GM12878 (cell line): ENCODE measurements around the gene S100P. TPM values are rescaled to one million over a fixed set of nuclear protein-coding genes. Genes with fewer than 3 reads are reported as not detected.

Source experiments
- ATAC-seq: fragments of 200-7000 bp; cut with Tn5 transposase; 3 replicates; pipeline ENCODE4 v1.9.1; 2020; ENCODE audit warnings: mild to moderate bottlenecking, moderate library complexity
- BruUV-seq: library from RNA; stranded (reverse); fragments of 400-500 nt; replicated peaks from 2 replicates; lab custom pipeline; 2021; lab: Mats Ljungman, UMichigan
- CTCF ChIA-PET: fragments of 300-600 bp; sonication (Branson Sonifier 250); formaldehyde crosslinking; extraction: SDS; loops from one replicate; lab custom pipeline; 2021; ENCODE audit warnings: inconsistent platforms; lab: Yijun Ruan, JAX
- POLR2A ChIA-PET: fragments of 350-600 bp; formaldehyde crosslinking; extraction: SDS; loops from one replicate; lab custom pipeline; 2021; ENCODE audit warnings: inconsistent platforms; lab: Charles Lee
- RAD21 ChIA-PET: fragments of 300-600 bp; sonication (Branson Sonifier 250); formaldehyde crosslinking; loops from one replicate; lab custom pipeline; 2023; ENCODE audit warnings: antibody characterized with exemption; ENCODE audit not compliant: unreplicated experiment; lab: Charles Lee
- SMC1A ChIA-PET: fragments of 300-600 bp; sonication (Branson Sonifier 250); formaldehyde crosslinking; loops from one replicate; lab custom pipeline; 2023; ENCODE audit not compliant: unreplicated experiment, uncharacterized antibody; lab: Charles Lee
- DNase-seq: peaks from one replicate; pipeline ENCODE4 v3.0.0-alpha.2; 2011; ENCODE audit warnings: low read depth, low spot score
- FAIRE-seq: peaks from 3 replicates; lab custom pipeline; 2011; peaks lifted over from hg19 to GRCh38; lab: Jason Lieb, UNC
- H2AFZ ChIP-seq: 2 replicates; pipeline ENCODE4 v1.6.0; 2011; ENCODE audit warnings: low read depth, low read length, control low read depth; ENCODE audit not compliant: control insufficient read depth
- H3K27ac ChIP-seq: 2 replicates; pipeline ENCODE4 v1.5.1; 2011; ENCODE audit warnings: control low read depth; ENCODE audit not compliant: control insufficient read depth, insufficient read depth
- H3K27me3 ChIP-seq, 2 experiments: replicated peaks in 1 of 2; 2 replicates each; pipeline versions ENCODE4 v1.6.0 to v1.6.1; 2011; ENCODE audit warnings: low read length in 1 of 2; ENCODE audit not compliant: control insufficient read depth in 2 of 2, insufficient read depth in 2 of 2
- H3K36me3 ChIP-seq, 2 experiments: 2 replicates each; pipeline ENCODE4 v1.5.1; 2011; ENCODE audit warnings: low read length in 1 of 2; ENCODE audit not compliant: control insufficient read depth in 2 of 2, insufficient read depth in 2 of 2
- H3K4me1 ChIP-seq: 2 replicates; pipeline ENCODE4 v1.6.1; 2011; ENCODE audit warnings: mild to moderate bottlenecking, low read length, moderate library complexity, mixed read lengths; ENCODE audit not compliant: control insufficient read depth, insufficient read depth
- H3K4me2 ChIP-seq: 2 replicates; pipeline ENCODE4 v1.6.0; 2011; ENCODE audit warnings: control low read depth; ENCODE audit not compliant: control insufficient read depth, insufficient read depth
- H3K4me3 ChIP-seq: fragments of 200-600 bp; sonication (generic); 2 replicates; pipeline ENCODE4 v1.5.1; 2016
- H3K79me2 ChIP-seq: 2 replicates; pipeline ENCODE4 v1.6.0; 2011; ENCODE audit warnings: low read length; ENCODE audit not compliant: control insufficient read depth, insufficient read depth
- H3K9ac ChIP-seq: 2 replicates; pipeline ENCODE4 v1.8.0; 2011; ENCODE audit warnings: low read length, control low read depth, mixed read lengths; ENCODE audit not compliant: control insufficient read depth, insufficient read depth
- H3K9me3 ChIP-seq: replicated peaks from 3 replicates; pipeline ENCODE4 v1.5.1; 2011; ENCODE audit warnings: mild to moderate bottlenecking, low read length; ENCODE audit not compliant: control insufficient read depth, insufficient read depth
- H4K20me1 ChIP-seq: 2 replicates; pipeline ENCODE4 v1.6.0; 2011; ENCODE audit not compliant: control insufficient read depth, insufficient read depth
- BCL11A ChIP-seq: IDR thresholded peaks from 2 replicates; pipeline ENCODE4 v1.6.1; 2011; ENCODE audit warnings: low read depth, low read length
- BHLHE40 ChIP-seq, 2 experiments: fragments of 450-650 bp in 1 of 2; IDR thresholded peaks; 2 replicates each; pipeline ENCODE4 v1.6.1; 2011 to 2017; ENCODE audit warnings: low read depth in 2 of 2, borderline replicate concordance in 1 of 2, improper control_type of control experiment in 1 of 2, low read length in 1 of 2, mild to moderate bottlenecking in 1 of 2
- HCFC1 ChIP-seq: fragments of 150-350 bp; IDR thresholded peaks from 2 replicates; pipeline ENCODE4 v1.6.1; 2014; ENCODE audit warnings: low read length
- NR2C1 ChIP-seq: fragments of 450-650 bp; IDR thresholded peaks from 2 replicates; pipeline ENCODE4 v1.6.1; 2017; ENCODE audit warnings: antibody characterized with exemption, mild to moderate bottlenecking, moderate library complexity
- RBBP5 ChIP-seq: fragments of 200-600 bp; sonication (generic); conservative IDR thresholded peaks from 2 replicates; pipeline ENCODE4 v1.6.1; 2016
- TCF12 ChIP-seq: IDR thresholded peaks from 2 replicates; pipeline ENCODE4 v1.6.1; 2011; ENCODE audit warnings: low read depth, mild to moderate bottlenecking, low read length
- WGBS: methylation state at CpG from one replicate; pipeline ENCODE4 v1.1.6; 2016; ENCODE audit warnings: low lambda C conversion rate; ENCODE audit not compliant: insufficient replicate concordance, insufficient coverage; ENCODE audit errors: missing lambda C conversion rate; 5-methylcytosine and 5-hydroxymethylcytosine counted together
- in situ Hi-C: fragments of 300-500 bp; cut with MboI; formaldehyde crosslinking; loops from 9 replicates; pipeline ENCODE4 v1.14.3; 2018; ENCODE audit warnings: mixed read lengths
- intact Hi-C: fragments of 100-400 bp; cut with micrococcal nuclease; formaldehyde crosslinking; loops from one replicate; pipeline ENCODE4 v1.14.2; 2022; ENCODE audit not compliant: unreplicated experiment
- polyA plus RNA-seq, 11 experiments: library from polyadenylated mRNA; depleted of rRNA in 4 of 11; unstranded in 6 of 11; stranded (reverse) in 5 of 11; fragments of >200 nt; fragmentation: Nextera tagmentation in 4 of 11; fragmentation: Illumina TruSeq in 1 of 11; extraction: Ambion mirVana in 4 of 11; extraction: Trizol in 1 of 11; gene quantifications; 1 replicate in 1 of 11; 2 replicates in 10 of 11; pipeline versions ENCODE4 v1.2.1 to v1.2.3, GENCODE V29; 2011 to 2016; ENCODE audit warnings: inconsistent platforms in 2 of 11, missing spikeins in 2 of 11, low read depth in 1 of 11
- total RNA-seq, 4 experiments: library from RNA; depleted of rRNA in 3 of 4; stranded (reverse); fragments of >200 nt in 3 of 4; fragmentation: Illumina TruSeq in 1 of 4; extraction: Trizol in 1 of 4; gene quantifications; 2 replicates each; pipeline versions ENCODE4 v1.2.1 to v1.2.3, GENCODE V29; 2013 to 2021
- TF ChIP-seq, protein P1 (sequence below): fragments of 150-350 bp; IDR thresholded peaks from 2 replicates; pipeline ENCODE4 v1.6.1; 2014; ENCODE audit warnings: mild to moderate bottlenecking, low read depth, low read length

S100P gene
- total and polyA plus RNA-seq, 10 of the 15 experiments (the other 5 are each of a cell fraction or from before 2014, with no cell fraction given), result 0.90 TPM; not detected in 9

GRCh38 chr4:6702761-6703160 is 9.1 kb downstream of the S100P start (continued):
- no peak for TF ChIP-seq BCL11A

DNA sequence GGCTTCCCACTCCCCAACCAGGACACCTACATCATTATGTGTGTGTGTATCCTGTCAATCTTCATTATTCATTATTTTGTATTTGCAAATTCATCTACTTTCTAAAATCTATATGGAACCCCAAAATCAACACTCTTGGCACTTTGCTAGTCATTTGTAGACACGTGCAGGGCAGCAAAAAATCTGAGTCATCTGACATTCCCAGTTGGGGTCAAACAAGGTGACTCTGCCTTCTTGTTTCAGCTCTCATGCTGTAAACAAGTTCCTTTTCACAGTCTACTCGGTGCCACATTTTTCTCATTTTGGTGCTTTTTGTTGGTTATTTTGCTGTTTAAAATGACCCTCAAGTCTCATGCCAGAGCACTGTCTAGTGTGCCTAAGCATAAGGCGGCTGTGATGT is 10.1 kb downstream of the S100P start:
- DNase-seq, result no peak
- ChIA-PET POLR2A (no interaction called here), SMC1A (interaction anchor here (1.6 to 1.7 kb wide), 2 partner anchors 29 to 169 kb away, joined by 4 read pairs; no protein-coding TSS in a partner anchor), RAD21 (no interaction called here), CTCF (interaction anchor here (1.7 to 3.3 kb wide), 2 partner anchors 15 to 28 kb away, joined by 6 to 18 read pairs; no protein-coding TSS in a partner anchor)
- peaks cover 5% of the 10 kb centered on the region; the same call in 2 of the 3 replicates for H3K9me3 ChIP-seq
- H4K20me1 ChIP-seq, result peaks cover 3% of the 10 kb centered on the region; the same call in 1 of the 2 replicates
- H3K36me3 ChIP-seq, result peaks cover 3 to 21% of the 10 kb centered on the region in 2 experiments; a peak in 3 of 4 replicates
- H3K27me3 ChIP-seq, result no peaks in the 10 kb centered on the region
- H3K4me2 ChIP-seq, result no peak overlapping the region
- H3K4me1 ChIP-seq, result peaks cover 8% of the 10 kb centered on the region; the same call in 1 of the 2 replicates
- H2AFZ ChIP-seq, result no peak overlapping the region
- no peak for ATAC-seq
- no peak for FAIRE-seq
- in situ Hi-C loops (no loop called here), intact Hi-C loops (no loop called here)
- H3K27ac ChIP-seq, result no peak overlapping the region; the same call in 1 of the 2 replicates
- no peak overlapping the region for H3K4me3 ChIP-seq
- no peak overlapping the region for H3K9ac ChIP-seq
- H3K79me2 ChIP-seq, result peaks cover 45% of the 10 kb centered on the region
- no peak for TF ChIP-seq TCF12
- 0 out of 4 replicates have a peak, but pooled peaks of 1 of the 2 experiments have one; percentile 11 for TF ChIP-seq BHLHE40 (IDR thresholded peaks at IDR 0.05; ENCODE audit: borderline replicate concordance in 1 of 2, low read depth in 2 of 2, low read length in 1 of 2)
- no peak for TF ChIP-seq HCFC1
- TF ChIP-seq, all 136 proteins: peak for 1
- 41% methylated on average over 3 of the region's 3 CpGs for WGBS
- no TSS peak for BruUV-seq

DNA sequence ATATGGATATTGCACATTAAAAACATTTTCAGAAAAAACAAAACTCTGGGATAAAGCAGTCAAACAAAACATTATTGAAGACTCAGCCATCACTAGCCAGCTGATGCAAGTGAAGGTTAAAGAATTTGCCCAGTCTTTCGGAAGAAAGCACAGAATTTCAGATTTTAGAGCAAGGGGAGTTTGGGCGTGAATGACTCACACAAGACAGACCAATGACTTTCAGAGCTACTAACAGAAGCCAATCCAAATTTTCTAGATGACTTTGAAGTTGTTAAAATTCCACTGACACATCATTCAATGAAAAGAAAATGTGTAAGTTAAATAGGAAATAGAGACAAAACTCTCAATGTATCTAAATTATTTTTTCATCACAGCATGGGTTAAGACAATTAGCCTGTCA is 12.0 kb downstream of the S100P start:
- ChIA-PET CTCF (interaction anchor here (0.6 to 5.1 kb wide), 5 partner anchors 13 to 505 kb away, joined by 3 to 25 read pairs (median 4); no protein-coding TSS in a partner anchor), RAD21 (interaction anchor here (4.7 kb wide), 1 partner anchor 31 kb away, joined by 22 read pairs; a partner anchor contains a TSS), POLR2A (interaction anchor here (1.8 kb wide), 1 partner anchor 31 kb away, joined by 6 read pairs; no protein-coding TSS in a partner anchor), SMC1A (interaction anchor here (1.3 to 1.5 kb wide), 2 partner anchors 10 to 168 kb away, joined by 3 to 9 read pairs; no protein-coding TSS in a partner anchor)
- Histone ChIP-seq H3K4me2 (peak overlapping the region; percentile 22), H3K27ac (no peak overlapping the region), H3K9ac (no peak overlapping the region), H3K79me2 (peaks cover 54% of the 10 kb centered on the region), H3K36me3 (peaks cover 3 to 21% of the 10 kb centered on the region in 2 experiments; a peak in 3 of 4 replicates), H3K4me3 (no peak overlapping the region), H2AFZ (no peak overlapping the region), H3K9me3 (peaks cover 5% of the 10 kb centered on the region; the same call in 2 of the 3 replicates), H4K20me1 (peaks cover 3% of the 10 kb centered on the region; the same call in 1 of the 2 replicates), H3K27me3 (no peaks in the 10 kb centered on the region), H3K4me1 (peaks cover 13% of the 10 kb centered on the region)
- in situ Hi-C loops (no loop called here), intact Hi-C loops (no loop called here)
- no TSS peak for BruUV-seq
- DNase-seq (no peak), FAIRE-seq (no peak), ATAC-seq (no peak)
- TF ChIP-seq RBBP5, result no peak
- TF ChIP-seq BHLHE40 (IDR thresholded peaks at IDR 0.05; ENCODE audit: borderline replicate concordance in 1 of 2, low read depth in 2 of 2, low read length in 1 of 2), result no peak
- TF ChIP-seq NR2C1, result no peak
- TF ChIP-seq, protein P1, sequence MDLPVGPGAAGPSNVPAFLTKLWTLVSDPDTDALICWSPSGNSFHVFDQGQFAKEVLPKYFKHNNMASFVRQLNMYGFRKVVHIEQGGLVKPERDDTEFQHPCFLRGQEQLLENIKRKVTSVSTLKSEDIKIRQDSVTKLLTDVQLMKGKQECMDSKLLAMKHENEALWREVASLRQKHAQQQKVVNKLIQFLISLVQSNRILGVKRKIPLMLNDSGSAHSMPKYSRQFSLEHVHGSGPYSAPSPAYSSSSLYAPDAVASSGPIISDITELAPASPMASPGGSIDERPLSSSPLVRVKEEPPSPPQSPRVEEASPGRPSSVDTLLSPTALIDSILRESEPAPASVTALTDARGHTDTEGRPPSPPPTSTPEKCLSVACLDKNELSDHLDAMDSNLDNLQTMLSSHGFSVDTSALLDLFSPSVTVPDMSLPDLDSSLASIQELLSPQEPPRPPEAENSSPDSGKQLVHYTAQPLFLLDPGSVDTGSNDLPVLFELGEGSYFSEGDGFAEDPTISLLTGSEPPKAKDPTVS, result no peak
- WGBS, result 75% methylated on average over 2 of the region's 2 CpGs
